Activated T-cell treated with anti-CD3 and anti-CD28 coated beads, Interleukin-2, amount 50 U/mL, for 1 hour (primary cell): ENCODE measurements around the gene RAPSN.

Source experiments
- DNase-seq: peaks from one replicate; pipeline ENCODE4 v3.0.0-alpha.2; 2020

The RAPSN gene

DNA sequence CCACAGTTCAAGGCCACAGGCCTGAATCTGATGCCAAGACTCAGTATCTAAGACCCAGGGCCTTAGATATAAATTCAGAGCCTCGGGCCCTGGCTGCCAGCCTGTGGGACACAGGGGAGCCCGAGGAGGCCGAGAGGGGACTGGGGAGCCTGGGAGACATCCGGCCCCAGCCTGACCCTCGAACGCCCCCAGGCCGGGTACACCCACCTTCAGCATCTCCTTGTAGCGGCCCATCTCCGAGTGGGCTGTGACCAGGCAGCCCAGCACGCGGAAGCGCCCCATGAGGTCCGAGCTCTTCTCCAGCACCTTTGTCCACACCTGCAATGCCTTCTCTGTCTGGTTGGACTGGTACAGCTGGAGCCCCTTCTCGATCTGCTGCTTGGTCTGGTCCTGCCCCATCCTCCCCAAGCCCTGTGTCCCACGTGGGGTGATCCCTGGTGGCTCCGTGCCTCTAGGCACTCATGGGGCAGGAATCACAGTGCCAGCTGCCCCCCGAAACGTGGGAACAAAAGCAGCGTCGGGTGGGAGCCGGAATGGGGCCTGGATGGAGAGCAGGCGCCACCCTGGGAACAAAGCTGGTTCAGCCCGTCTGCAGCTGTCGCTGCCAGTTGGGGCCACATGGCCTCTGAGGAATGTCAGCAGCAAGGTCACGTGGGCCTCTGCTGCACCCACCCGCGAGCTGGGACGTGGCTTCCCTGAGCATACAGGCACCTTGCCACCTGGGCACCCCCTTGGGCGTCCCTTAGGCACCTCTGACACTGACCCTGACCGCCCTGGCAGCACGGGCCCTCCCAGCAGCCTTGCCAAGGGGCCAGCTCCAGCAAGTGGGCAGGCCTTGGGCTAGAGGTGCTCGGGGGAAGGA, at the start of gene RAPSN:
TSS of gene RAPSN (minus strand) at position 571 of the 862 bp plus-strand sequence. CDS start at position 399, 172 bp downstream.
- DNase-seq = no peak

GRCh38 chr11:47498149-47498548, 49.2 kb upstream of the RAPSN start:
- no peak for DNase-seq

DNA sequence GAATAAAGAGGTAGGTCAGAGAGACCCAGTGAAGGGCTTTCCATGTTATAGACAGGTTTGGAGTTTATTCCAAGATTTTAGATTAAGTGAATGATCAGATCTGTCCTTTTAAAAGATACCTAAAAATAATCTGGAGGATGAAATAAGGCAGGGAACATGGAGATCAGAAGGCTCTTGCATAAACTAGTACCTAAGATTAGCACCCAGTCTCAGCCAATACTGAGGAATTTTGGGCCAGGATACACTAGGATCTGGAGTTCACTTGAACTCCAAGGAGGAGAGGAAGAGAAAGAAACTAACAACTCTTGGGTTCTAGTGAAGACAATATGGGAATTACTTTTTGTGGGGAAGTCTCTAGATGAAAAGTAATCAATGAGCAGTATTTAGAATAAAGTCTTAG, 47.9 kb upstream of the RAPSN start:
- no peak for DNase-seq

DNA sequence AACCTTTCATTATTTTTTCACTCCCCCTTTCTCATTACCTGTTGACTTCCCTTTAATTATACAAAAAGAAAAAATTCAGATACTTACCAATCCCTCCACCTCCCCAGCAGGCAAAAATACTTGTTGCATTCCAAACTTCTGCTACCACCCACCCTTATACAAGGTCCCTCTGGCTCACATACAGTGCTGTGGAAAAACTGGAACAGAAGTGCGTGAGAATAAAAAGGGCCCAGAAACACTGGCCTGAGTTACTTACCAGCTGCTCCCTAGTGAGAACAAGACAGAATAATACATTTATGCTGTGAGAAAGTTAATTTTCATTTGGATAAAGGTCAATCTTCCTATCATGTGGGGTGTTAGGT, 46.9 kb upstream of the RAPSN start:
- no peak for DNase-seq

DNA sequence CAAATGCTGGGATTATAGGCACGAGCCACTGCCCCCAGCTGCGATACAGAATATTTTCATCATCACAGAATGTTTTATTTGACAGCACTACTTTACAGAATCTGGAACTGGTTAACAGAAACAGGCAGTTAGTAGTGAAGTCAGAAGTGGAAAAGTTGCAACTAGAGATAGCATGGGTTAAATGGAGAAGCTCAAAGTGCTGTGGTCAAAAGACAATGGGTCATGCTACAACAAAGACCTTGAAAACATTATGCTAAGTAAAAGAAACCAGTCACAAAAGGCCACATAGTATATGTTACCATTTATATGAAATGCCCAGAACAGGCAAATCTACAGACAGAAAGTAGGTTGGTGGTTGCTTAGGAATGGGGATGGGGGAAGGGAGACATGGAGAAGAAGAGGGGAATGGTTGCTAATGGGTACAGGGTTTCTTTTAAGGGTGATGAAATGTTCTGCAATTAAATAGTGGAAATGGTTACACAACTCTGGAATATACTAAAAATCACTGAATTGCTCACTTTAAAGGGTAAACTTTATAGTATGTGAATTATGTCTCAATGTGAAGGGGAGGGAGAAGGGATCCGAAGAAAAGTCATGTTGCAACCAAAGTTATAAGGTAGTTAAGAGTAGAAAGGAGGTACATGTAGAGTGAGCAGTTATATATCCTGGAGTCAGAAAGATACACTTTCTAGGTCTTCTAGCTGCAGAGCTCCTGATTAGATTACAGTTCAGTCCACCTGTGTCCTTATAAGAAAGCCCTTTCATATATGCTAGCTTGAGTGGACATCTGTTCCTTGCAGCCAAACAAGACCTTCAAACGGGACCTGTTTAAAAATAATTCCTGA, 46.3 kb upstream of the RAPSN start:
- DNase-seq = no peak

DNA sequence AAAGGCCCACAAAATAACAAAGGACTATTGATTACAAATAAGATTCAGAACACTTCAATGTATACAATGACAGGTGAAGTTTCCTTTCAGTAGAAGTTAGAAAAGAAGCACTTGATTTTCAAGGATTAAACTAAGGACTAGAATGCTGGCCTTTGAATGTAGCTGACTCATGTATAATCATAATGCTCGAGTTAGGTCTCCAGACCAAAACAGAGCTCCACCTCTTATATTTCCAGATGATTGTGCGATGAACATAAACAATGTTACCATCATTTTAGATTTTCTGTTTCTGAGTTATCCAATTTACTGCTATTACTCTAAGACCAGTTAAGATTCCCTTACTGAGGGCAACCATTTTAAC, 40.4 kb upstream of the RAPSN start:
- no peak for DNase-seq

DNA sequence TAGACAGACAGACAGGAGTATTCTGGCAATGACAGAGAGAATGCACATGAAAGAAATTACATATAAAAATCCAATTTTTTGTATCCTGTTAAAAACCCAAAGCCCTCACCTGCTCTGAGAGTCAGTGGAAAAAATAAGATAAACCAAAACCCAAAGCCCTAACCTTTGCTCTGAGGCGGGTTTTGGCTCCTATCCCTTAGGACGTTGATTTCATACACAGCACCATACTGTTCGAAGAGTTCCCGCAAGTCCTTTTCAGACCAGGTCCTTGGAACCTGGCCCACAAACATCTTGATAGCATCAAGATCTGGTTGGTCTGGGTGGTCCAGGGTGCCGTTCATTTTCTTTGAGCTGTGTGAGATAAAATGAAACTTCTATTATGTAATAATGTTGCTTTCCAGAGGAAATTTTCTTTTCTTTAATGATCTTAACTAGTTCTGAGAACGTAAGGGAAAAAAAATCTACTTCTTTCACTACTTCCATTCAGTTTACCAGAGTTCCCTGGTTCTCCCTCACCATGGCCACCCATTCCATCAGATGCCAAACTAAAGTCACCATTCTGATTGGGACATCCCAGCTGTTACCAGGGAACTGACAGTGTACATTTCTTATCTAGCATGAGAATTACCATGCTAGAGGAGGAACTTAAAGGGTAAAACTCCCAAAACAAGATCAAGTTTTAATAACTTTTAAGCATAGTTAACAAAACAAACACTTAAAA, 39.9 kb upstream of the RAPSN start:
- no peak for DNase-seq

- no peak for DNase-seq
These were observed 39.2 kb upstream of the RAPSN start for GRCh38 chr11:47488111-47488510.

- no peak for DNase-seq
These were observed 38.5 kb upstream of the RAPSN start for GRCh38 chr11:47487421-47487820.

DNA sequence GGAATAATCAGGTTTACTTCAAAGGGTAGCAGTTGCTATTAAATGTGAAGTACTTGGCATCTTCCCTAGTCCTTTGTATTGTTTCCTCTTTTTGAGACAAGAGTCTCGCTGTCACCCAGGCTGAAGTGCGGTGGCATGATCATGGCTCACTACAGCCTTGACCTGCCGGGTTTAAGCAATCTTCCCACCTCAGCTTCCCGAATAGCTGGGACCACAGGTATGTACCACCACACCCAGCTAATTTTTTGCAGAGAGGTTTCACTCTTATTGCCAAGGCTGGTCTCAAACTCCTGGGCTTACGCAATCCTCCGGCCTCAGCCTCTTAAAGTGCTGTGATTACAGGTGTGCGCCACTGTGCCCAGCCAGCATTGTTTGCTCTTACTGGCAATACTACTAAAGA, 36.2 kb upstream of the RAPSN start:
- DNase-seq = no peak

DNA sequence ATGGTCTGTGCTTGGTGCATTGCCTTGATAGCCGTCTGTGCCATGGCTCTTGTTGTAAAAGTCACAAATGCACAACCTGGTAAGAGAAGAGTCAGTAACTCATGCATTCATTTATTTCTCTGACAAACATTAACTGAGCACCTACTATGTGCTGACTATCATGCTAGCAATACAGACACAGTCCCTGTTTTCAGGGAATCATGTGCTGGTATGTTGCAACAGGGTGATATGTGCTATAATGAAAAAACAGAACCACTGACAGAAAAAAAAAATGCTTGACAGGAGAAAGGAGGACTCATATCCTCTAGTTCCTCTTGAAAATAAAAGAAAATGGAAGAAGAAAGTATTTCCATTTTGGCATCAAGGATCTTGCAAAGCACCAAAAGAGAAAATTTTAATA, 34.5 kb upstream of the RAPSN start:
- no peak for DNase-seq

DNA sequence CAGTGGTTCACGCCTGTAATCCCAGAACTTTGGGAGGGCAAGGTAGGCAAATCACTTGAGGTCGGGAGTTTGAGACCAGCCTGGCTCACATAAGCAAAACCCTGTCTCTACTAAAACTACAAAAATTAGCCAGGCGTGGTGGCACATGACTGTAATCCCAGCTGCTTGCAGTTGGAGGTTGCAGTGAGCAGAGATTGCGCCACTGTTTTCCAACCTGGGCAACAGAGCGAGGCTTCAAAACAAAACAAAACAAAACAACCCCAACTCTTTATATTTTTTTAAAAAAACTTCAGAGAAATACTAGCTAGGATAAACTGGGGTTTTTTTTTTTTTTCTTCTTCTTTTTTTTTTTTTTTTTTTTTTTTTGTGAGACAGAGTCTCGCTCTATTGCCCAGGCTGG, 31.8 kb upstream of the RAPSN start:
- DNase-seq = no peak

GRCh38 chr11:47478651-47479329, 29.9 kb upstream of the RAPSN start:
- DNase-seq = no peak

DNA sequence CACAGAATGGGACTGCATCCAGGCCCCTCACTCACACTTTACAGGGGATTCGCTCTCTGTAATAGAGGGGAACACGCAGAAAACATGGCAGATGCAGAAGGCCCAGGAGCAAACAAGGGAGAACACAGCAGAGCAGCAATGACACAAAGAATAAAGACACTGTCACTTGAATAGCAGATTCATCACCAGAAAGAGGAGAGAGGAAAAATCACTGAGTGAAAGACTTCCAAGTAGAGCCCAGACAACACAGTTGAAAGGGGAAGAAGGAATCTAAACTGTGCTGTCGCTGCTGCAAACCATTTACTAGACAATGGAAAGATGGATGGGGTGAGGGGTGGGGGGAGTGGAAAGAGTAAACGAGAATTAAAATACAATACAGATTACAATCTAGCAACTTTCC, 28.8 kb upstream of the RAPSN start:
- DNase-seq = no peak

DNA sequence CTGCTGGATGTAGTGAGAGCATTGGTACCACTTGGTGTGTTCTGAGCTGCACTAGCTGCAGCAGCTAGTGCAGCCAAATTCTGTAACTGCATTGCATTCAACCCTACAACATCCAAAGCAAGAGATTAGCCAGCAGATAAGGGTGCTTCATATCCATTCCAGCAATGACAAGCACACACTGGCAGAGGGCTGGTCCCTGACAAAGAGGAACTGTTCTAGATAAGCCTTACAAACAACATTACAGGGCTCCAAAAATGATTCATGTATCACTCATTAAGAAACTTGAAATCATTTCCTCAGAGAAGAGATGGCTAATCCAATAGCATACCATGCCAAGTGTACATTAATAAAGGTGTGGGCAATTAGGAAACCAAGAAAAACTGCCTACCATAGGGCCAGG, 28.4 kb upstream of the RAPSN start:
- no peak for DNase-seq

- no peak for DNase-seq
These were observed 21.7 kb upstream of the RAPSN start for GRCh38 chr11:47470671-47471070.

DNA sequence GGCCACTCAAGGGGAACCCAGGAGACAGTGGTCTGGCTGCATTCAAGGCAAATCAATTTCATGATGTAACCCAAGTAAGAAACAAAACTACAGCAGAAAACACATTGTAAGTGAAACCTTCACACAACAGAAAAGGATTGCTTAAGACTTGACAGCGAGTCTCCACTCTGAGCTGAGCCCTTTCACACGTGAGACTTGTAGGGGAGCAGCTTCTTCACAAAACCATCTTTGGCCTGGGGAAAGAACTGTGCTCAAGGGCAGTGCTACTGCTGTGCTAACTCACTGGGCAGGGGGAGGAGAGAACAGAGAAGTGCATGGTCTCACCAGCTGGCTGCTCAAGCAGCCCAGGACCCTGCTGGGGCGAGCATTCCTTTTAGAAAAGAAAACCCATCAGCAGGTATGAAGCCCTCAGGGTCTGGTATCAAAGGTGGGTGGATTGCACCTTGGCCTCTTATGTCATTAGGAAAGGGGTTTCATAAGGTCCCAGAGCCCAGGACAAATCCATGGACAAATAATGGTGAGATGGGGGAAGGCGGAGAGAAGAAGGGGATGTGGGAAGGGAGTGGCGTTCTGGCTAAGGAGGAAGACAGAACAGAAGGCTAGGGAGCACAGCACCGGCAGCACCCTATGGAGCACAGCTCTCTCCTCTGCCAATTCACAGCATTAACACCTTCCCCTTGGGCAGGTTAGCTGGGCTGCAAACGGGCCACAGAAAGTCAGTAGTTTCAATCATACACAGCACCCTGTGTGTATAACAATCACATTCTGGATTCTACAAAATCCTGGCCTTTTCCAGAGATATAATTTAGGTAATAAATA, 20.6 kb upstream of the RAPSN start:
- no peak for DNase-seq

DNA sequence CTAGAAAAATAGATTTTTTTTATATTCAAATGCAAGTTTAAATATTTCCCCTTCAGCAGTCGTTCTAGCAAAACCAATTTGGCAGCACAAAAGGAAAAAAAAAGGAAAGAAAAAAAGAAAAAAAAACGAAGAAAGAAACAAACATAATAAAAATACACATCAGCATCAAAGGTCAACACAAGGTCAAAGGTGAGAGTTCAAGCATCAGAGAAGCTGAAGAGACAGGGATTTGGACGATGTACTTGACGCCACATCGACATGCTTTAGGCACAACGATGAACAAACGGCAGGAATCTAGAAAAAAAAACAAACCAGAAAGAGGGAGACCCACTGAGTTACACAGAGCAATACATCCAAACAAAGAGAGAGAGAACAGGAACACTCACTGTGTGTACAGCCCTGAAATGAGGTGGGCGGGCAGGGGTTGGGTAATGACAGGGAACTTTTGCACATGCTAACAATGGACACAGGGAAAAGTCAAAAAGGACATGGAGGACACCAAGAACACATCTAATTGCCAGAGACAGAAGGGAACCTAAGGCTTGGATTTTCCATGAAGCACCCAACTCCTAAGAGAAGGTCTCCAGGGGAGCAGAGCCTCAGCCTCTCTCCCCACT, 19.8 kb upstream of the RAPSN start:
- no peak for DNase-seq

DNA sequence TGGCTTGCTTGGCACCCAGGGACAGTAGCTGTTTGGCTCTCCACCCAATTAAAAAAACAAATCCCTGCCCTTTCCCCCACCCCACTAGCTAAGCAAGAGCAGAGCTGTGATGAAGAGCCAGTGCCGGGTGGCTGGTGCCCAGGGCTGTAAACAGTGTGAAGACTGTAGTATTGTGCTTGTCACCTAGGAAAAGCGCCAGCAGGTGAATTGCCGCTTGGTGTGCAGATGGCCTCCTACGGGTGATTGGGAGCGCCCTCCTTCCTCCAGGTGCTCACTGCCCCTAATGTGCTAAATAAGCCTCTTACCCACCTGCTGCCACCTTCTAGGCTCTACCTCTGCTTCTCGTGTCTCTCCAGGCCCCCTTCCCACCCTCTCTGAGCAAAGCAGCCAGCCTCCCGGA, 18.4 kb upstream of the RAPSN start:
- no peak for DNase-seq

GRCh38 chr11:47466701-47467250, 17.8 kb upstream of the RAPSN start:
- DNase-seq = no peak

DNA sequence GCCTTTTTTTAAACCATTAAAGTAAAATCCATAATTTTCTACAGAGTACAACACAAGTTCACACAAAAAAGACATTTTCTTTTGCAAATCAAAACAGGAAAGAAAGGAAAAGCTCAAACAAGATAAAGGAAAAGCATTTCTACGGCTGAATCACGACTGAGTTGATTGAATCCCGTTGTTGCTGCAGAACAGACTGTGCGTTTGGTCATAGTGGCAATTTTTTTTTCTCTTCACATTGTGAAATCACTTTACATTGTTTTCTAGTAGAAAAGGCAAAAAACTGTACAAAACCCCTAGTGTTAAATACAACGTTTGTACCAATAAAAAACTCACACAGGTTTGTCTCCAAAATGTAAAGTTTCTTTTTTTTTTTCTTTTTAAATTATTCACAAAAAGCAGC, 17.3 kb upstream of the RAPSN start:
- DNase-seq = no peak
